Fibroblast of mammary gland (primary cell): ENCODE results near the gene LRP1.

ENCODE experiments used
- DNase-seq: peaks from one replicate; pipeline ENCODE4 v3.0.0-alpha.2; 2010; ENCODE audit warnings: low read depth
- H3K4me3 ChIP-seq: 2 replicates; pipeline ENCODE4 v1.5.1; 2011; ENCODE audit warnings: low read depth, mild to moderate bottlenecking, low read length, moderate library complexity; ENCODE audit not compliant: control insufficient read depth
- TF ChIP-seq, protein P1 (sequence below): conservative IDR thresholded peaks from 2 replicates; pipeline ENCODE4 v1.5.1; 2011; ENCODE audit warnings: low read depth, low read length, inconsistent platforms; ENCODE audit not compliant: control insufficient read depth, insufficient read depth

The LRP1 gene

GRCh38 chr12:57166971-57167371 is 38.7 kb downstream of the LRP1 start:
- no peak overlapping the region for H3K4me3 ChIP-seq
- TF ChIP-seq, protein P1, sequence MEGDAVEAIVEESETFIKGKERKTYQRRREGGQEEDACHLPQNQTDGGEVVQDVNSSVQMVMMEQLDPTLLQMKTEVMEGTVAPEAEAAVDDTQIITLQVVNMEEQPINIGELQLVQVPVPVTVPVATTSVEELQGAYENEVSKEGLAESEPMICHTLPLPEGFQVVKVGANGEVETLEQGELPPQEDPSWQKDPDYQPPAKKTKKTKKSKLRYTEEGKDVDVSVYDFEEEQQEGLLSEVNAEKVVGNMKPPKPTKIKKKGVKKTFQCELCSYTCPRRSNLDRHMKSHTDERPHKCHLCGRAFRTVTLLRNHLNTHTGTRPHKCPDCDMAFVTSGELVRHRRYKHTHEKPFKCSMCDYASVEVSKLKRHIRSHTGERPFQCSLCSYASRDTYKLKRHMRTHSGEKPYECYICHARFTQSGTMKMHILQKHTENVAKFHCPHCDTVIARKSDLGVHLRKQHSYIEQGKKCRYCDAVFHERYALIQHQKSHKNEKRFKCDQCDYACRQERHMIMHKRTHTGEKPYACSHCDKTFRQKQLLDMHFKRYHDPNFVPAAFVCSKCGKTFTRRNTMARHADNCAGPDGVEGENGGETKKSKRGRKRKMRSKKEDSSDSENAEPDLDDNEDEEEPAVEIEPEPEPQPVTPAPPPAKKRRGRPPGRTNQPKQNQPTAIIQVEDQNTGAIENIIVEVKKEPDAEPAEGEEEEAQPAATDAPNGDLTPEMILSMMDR: no peak
- peak; percentile 90 for DNase-seq

DNA sequence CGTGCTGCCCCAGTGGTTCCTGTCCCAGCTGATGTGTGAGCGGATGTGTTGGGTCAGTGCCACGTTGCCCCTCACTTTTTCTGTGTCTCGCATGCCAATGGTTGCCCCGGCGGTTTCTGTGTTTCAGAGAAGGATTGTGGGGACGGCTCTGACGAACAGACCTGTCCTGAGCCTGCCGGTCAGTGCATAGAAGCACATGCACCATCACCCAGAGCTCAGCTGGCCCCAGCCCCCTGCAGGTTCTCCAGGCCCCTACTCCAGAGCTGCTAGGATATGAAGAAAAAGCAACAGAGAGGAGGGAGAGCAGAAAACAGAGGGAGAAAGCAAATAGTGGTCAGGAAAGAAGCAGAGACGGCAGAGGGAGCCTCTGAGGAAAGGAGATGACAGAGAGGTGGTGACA is 39.8 kb downstream of the LRP1 start:
- no peak for DNase-seq
- TF ChIP-seq, protein P1: no peak
- H3K4me3 ChIP-seq: no peak overlapping the region

DNA sequence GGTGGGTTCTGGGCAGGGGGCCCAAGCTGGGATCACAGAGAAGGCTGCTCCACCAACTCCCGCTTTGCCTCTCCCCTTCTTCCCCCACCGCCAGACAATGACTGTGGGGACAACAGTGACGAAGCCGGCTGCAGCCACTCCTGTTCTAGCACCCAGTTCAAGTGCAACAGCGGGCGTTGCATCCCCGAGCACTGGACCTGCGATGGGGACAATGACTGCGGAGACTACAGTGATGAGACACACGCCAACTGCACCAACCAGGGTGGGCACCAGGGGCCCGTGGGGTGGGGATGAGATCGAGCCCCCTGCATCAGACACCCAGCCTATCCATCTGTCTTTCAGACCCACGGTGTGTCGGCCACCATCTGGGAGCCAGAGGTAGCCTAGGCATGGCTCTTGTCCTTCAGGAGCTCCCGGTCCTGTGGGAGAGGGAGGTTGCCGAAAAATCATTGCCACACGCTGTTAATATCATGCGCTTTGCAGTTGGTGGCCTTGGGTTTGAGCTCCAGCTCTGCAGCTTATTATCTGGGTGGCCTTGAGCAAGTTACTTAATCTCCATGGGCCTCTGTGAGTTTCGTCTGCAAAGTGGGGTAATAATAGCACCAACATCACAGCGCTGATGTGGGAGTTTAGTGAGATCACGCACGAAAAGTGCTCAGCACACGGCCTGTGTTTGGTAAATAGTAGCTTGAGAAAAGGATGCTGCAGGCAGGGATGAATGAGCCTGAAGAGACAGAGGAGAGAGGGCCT is 40.9 kb downstream of the LRP1 start:
- H3K4me3 ChIP-seq: no peak overlapping the region

DNA sequence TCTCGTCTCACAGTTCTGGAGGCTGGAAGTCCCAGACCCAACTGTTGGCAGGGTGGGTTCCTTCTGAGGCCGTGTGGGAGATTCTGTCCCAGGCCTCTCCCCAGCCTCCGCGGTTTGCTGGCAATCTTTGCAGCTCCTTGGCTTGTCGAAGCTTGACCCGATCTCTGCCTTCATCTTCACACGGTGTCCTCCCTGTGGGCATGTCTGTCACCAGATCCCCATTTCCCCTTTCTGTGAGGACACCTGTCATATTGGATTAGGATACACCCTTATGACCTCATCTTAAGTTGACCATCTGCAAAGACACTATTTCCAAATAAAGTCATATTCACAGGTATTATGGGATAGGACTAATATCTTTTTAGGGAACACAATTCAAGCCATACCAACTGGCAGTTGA is 41.7 kb downstream of the LRP1 start:
- no peak overlapping the region for H3K4me3 ChIP-seq
- DNase-seq: no peak
- TF ChIP-seq, protein P1: no peak

More for the DNA sequence above, 40.9 kb downstream of the LRP1 start:
- TF ChIP-seq, protein P1: no peak
- DNase-seq: no peak

- no peak for DNase-seq
- H3K4me3 ChIP-seq: no peak overlapping the region
- TF ChIP-seq, protein P1: no peak
These were observed 42.1 kb downstream of the LRP1 start for GRCh38 chr12:57170408-57170807.

GRCh38 chr12:57170927-57171326 is 42.6 kb downstream of the LRP1 start:
- H3K4me3 ChIP-seq: no peak overlapping the region
- DNase-seq: no peak
- TF ChIP-seq, protein P1: no peak
